DOHH2 (cell line): ENCODE results near the gene DENND1A.

Experiments used
- EZH2phosphoT487 ChIP-seq: fragments of 200-600 bp; sonication (generic); IDR thresholded peaks from 2 replicates; pipeline ENCODE4 v1.6.1; 2017; ENCODE audit warnings: borderline replicate concordance, mild to moderate bottlenecking, antibody characterized with exemption, low read length, moderate library complexity, mixed read lengths
- TF ChIP-seq, protein P1 (sequence below): fragments of 200-600 bp; sonication (generic); IDR thresholded peaks from one replicate; pipeline ENCODE4 v1.5.1; 2014; ENCODE audit warnings: antibody characterized with exemption, mild to moderate bottlenecking, low read depth, low read length; ENCODE audit not compliant: poor library complexity, severe bottlenecking

DNA sequence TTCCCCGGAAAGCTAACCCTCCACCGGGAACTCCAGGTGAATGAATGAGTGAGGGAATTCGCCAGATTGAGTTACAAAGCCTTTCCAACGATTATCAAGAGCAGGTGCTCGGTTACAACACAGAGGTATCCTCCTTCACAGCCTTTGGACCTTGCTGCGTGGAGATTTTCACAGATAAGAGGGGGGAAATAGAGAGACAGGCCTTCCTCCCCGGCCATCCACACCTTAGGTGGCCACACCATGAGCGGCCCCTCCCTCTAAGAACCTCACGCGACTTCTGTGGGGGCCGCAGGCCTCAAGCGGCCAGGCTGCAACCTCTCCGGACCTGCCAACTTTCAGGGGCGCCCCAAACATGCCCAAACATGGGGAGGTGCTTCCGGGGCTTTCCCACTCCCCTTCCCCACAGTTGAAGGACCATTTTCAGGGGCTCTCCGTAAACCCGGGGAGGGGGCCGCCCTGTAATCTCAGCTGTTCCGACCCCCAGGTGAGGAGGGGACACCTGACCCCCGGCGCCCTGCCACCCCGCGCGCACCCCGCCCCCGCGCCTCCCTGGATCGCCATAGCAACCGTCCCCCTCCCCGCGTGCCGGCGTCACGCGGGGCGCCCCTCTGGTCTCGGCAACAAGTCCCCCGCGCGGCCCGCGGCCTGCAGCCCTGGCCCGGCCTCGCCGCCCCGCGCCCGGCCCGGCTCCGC, 603 bp downstream of the DENND1A start:
- TF ChIP-seq, protein P1, sequence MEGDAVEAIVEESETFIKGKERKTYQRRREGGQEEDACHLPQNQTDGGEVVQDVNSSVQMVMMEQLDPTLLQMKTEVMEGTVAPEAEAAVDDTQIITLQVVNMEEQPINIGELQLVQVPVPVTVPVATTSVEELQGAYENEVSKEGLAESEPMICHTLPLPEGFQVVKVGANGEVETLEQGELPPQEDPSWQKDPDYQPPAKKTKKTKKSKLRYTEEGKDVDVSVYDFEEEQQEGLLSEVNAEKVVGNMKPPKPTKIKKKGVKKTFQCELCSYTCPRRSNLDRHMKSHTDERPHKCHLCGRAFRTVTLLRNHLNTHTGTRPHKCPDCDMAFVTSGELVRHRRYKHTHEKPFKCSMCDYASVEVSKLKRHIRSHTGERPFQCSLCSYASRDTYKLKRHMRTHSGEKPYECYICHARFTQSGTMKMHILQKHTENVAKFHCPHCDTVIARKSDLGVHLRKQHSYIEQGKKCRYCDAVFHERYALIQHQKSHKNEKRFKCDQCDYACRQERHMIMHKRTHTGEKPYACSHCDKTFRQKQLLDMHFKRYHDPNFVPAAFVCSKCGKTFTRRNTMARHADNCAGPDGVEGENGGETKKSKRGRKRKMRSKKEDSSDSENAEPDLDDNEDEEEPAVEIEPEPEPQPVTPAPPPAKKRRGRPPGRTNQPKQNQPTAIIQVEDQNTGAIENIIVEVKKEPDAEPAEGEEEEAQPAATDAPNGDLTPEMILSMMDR, result no peak
- no peak for TF ChIP-seq EZH2phosphoT487
